Hepatocyte (in vitro differentiated cells): Measurements from ENCODE around the gene SPDEF. TPM values are rescaled to one million over a fixed set of nuclear protein-coding genes. Genes with fewer than 3 reads are reported as not detected.

Source experiments
- DNase-seq: peaks from one replicate; pipeline ENCODE4 v3.0.0-alpha.2; 2016; ENCODE audit warnings: low spot score
- H2AFZ ChIP-seq: fragments of 200-600 bp; sonication (generic); 2 replicates; pipeline ENCODE4 v1.6.0; 2016; ENCODE audit warnings: antibody characterized with exemption, mild to moderate bottlenecking
- H3K27ac ChIP-seq: fragments of 200-600 bp; sonication (generic); 2 replicates; pipeline ENCODE4 v1.5.1; 2016; ENCODE audit warnings: mild to moderate bottlenecking
- H3K27me3 ChIP-seq: fragments of 200-600 bp; sonication (generic); 2 replicates; pipeline ENCODE4 v1.6.1; 2016
- H3K36me3 ChIP-seq: fragments of 200-600 bp; sonication (generic); replicated peaks from 2 replicates; pipeline ENCODE4 v1.5.1; 2016; ENCODE audit warnings: low read depth; ENCODE audit not compliant: insufficient read depth
- H3K4me1 ChIP-seq: fragments of 200-600 bp; sonication (generic); 2 replicates; pipeline ENCODE4 v1.5.1; 2016; ENCODE audit warnings: mild to moderate bottlenecking, moderate library complexity; ENCODE audit not compliant: insufficient read depth
- H3K4me2 ChIP-seq: fragments of 200-600 bp; sonication (generic); 2 replicates; pipeline ENCODE4 v1.6.0; 2016
- H3K4me3 ChIP-seq: fragments of 200-600 bp; sonication (generic); 2 replicates; pipeline ENCODE4 v1.5.1; 2016; ENCODE audit warnings: mild to moderate bottlenecking
- H3K79me2 ChIP-seq: fragments of 200-600 bp; sonication (generic); 2 replicates; pipeline ENCODE4 v1.6.0; 2017; ENCODE audit warnings: mild to moderate bottlenecking
- H3K9me2 ChIP-seq: fragments of 200-600 bp; sonication (generic); replicated peaks from 2 replicates; pipeline ENCODE4 v1.6.0; 2017; ENCODE audit warnings: mild to moderate bottlenecking; ENCODE audit not compliant: insufficient read depth
- H3K9me3 ChIP-seq: fragments of 200-600 bp; sonication (generic); 2 replicates; pipeline ENCODE4 v1.5.1; 2016; ENCODE audit warnings: low read depth, mild to moderate bottlenecking
- H4K20me1 ChIP-seq: fragments of 200-600 bp; sonication (generic); 2 replicates; pipeline ENCODE4 v1.6.0; 2016; ENCODE audit warnings: mild to moderate bottlenecking; ENCODE audit not compliant: insufficient read depth, poor library complexity, severe bottlenecking
- CTCF ChIP-seq: fragments of 200-600 bp; sonication (generic); IDR thresholded peaks from 2 replicates; pipeline ENCODE4 v1.5.1; 2016; ENCODE audit warnings: antibody characterized with exemption, mild to moderate bottlenecking; ENCODE audit not compliant: poor library complexity
- EZH2 ChIP-seq: fragments of 200-600 bp; sonication (generic); IDR thresholded peaks from 2 replicates; pipeline ENCODE4 v1.6.1; 2016; ENCODE audit warnings: antibody characterized with exemption, mild to moderate bottlenecking, borderline replicate concordance
- EZH2phosphoT487 ChIP-seq: fragments of 200-600 bp; sonication (generic); IDR thresholded peaks from one replicate; pipeline ENCODE4 v1.6.1; 2018; ENCODE audit warnings: antibody characterized with exemption, mild to moderate bottlenecking, low read depth, moderate library complexity; ENCODE audit not compliant: unreplicated experiment, severe bottlenecking
- WGBS: methylation state at CpG from one replicate; pipeline ENCODE4 v1.1.6; 2016; ENCODE audit warnings: low lambda C conversion rate; ENCODE audit errors: missing lambda C conversion rate; 5-methylcytosine and 5-hydroxymethylcytosine counted together
- polyA plus RNA-seq: library from polyadenylated mRNA; unstranded; fragments of >200 nt; fragmentation: Nextera tagmentation; extraction: Ambion mirVana; gene quantifications from 2 replicates; pipeline ENCODE4 v1.2.1, GENCODE V29; 2016
- total RNA-seq: library from RNA; depleted of rRNA; stranded (reverse); fragments of >200 nt; gene quantifications from 2 replicates; pipeline ENCODE4 v1.2.3, GENCODE V29; 2014

The SPDEF gene
- total and polyA plus RNA-seq, 2 experiments from 2014 or later = 0.80 to 1.5 TPM

DNA sequence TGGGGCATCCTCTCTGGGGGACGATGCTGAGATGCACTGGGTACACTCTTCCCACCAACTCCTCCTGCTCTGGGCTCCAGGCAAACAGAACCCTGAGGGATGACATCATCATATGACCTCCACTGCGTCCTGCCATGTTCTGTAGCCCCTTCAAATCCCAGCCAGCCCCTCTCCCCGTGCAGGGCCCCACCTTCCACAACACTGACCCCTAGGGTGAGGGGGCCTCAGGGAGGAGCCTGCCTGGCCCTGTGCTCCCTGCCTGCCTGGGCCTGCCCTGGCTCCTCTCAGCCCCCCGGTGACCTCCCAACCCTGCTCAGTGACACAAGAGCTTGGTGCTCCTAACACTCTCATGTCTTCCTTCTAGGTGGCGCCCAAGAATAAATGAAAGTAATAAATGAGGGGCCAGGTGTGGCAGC lies 9.6 kb upstream of the SPDEF start:
- Histone ChIP-seq H3K4me2 (no peak overlapping the region), H3K27ac (no peak overlapping the region), H3K4me1 (no peaks in the 10 kb centered on the region), H3K36me3 (no peaks in the 10 kb centered on the region), H3K79me2 (no peaks in the 10 kb centered on the region), H4K20me1 (no peaks in the 10 kb centered on the region), H3K4me3 (no peak overlapping the region), H3K9me2 (no peaks in the 10 kb centered on the region), H3K9me3 (no peaks in the 10 kb centered on the region), H3K27me3 (no peaks in the 10 kb centered on the region), H2AFZ (no peak overlapping the region)
- no peak for DNase-seq
- TF ChIP-seq EZH2 (no peak), EZH2phosphoT487 (no peak), CTCF (no peak)
- 68% methylated on average over 5 of the region's 5 CpGs for WGBS

DNA sequence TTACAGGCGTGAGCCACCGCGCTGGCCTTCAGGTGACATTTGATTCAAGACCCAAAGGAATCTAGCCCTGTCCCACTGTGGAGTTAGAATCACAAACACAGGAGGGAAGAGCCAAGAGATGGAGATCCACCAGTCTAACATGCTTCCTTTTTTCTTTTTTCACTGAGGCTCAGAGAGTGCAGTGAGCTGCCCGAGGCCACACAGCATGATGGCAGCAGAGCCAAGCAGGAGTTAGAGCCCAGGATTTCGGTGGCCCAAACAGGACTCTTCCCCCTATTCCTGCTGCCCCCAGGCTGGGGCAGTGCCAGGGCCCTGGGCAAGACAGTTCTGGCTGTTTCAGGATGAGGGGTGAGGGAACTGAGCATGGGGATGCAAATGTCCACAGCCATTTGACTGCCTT lies 8.1 kb upstream of the SPDEF start:
- 99% methylated on average over 5 of the region's 5 CpGs for WGBS
- no peak overlapping the region for H3K27ac ChIP-seq
- H3K9me3 ChIP-seq = no peaks in the 10 kb centered on the region

GRCh38 chr6:34563513-34563870 lies 7.4 kb upstream of the SPDEF start:
- H3K27ac ChIP-seq = no peak overlapping the region
- 63% methylated on average over 7 of the region's 7 CpGs for WGBS

More for the DNA sequence above, 8.1 kb upstream of the SPDEF start:
- Histone ChIP-seq H2AFZ (no peak overlapping the region), H3K27me3 (no peaks in the 10 kb centered on the region), H3K4me3 (no peak overlapping the region), H3K4me1 (no peaks in the 10 kb centered on the region), H3K79me2 (no peaks in the 10 kb centered on the region), H3K4me2 (no peak overlapping the region), H4K20me1 (no peaks in the 10 kb centered on the region), H3K36me3 (no peaks in the 10 kb centered on the region), H3K9me2 (no peaks in the 10 kb centered on the region)
- no peak for TF ChIP-seq EZH2phosphoT487
- TF ChIP-seq EZH2 = no peak
- no peak for TF ChIP-seq CTCF
- no peak for DNase-seq

More at GRCh38 chr6:34563513-34563870, 7.4 kb upstream of the SPDEF start:
- TF ChIP-seq CTCF = no peak
- TF ChIP-seq EZH2 = no peak
- TF ChIP-seq EZH2phosphoT487 = no peak
- DNase-seq = no peak
- Histone ChIP-seq H3K36me3 (no peaks in the 10 kb centered on the region), H3K9me2 (no peaks in the 10 kb centered on the region), H3K4me3 (no peak overlapping the region), H3K27me3 (no peaks in the 10 kb centered on the region), H3K9me3 (no peaks in the 10 kb centered on the region), H3K4me1 (no peaks in the 10 kb centered on the region), H3K79me2 (no peaks in the 10 kb centered on the region), H2AFZ (no peak overlapping the region), H3K4me2 (no peak overlapping the region), H4K20me1 (no peaks in the 10 kb centered on the region)
